Testis (tissue), 3 donors: ENCODE results near the gene TAS1R1. TPM values are rescaled to one million over a fixed set of nuclear protein-coding genes. Genes with fewer than 3 reads are reported as not detected.

Experiments
- DNase-seq: peaks from one replicate; pipeline ENCODE4 v3.0.0-alpha.2; 2019
- H3K27ac ChIP-seq, 2 donors: fragments of 200-600 bp; sonication (generic); one replicate each; pipeline ENCODE4 v1.5.1; 2019
- H3K27me3 ChIP-seq: fragments of 200-600 bp; sonication (generic); one replicate; pipeline ENCODE4 v1.5.1; 2019
- H3K36me3 ChIP-seq: fragments of 200-600 bp; sonication (generic); one replicate; pipeline ENCODE4 v1.5.1; 2017; ENCODE audit warnings: low read depth; ENCODE audit errors: missing control alignments
- H3K4me1 ChIP-seq: fragments of 200-600 bp; sonication (generic); one replicate; pipeline ENCODE4 v1.5.1; 2019
- H3K4me3 ChIP-seq, 2 donors: fragments of 200-600 bp; sonication (generic); one replicate each; pipeline ENCODE4 v1.5.1; 2017 to 2019
- H3K9me3 ChIP-seq: fragments of 200-600 bp; sonication (generic); one replicate; pipeline ENCODE4 v1.5.1; 2017
- CTCF ChIP-seq, 3 experiments: fragments of 450-650 bp in 2 of 3; fragments of 200-600 bp in 1 of 3; sonication (generic) in 1 of 3; IDR thresholded peaks; one replicate each; pipeline ENCODE4 v1.5.1; 2016 to 2019; ENCODE audit warnings: antibody characterized with exemption in 3 of 3, mild to moderate bottlenecking in 2 of 3, moderate library complexity in 1 of 3
- POLR2A ChIP-seq: fragments of 450-650 bp; IDR thresholded peaks from one replicate; pipeline ENCODE4 v1.6.1; 2017; ENCODE audit warnings: antibody characterized with exemption, mild to moderate bottlenecking, moderate library complexity
- WGBS, 2 donors: methylation state at CpG; one replicate each; pipeline ENCODE4 v1.1.5; 2018; 5-methylcytosine and 5-hydroxymethylcytosine counted together
- intact Hi-C: fragments of 100-400 bp; cut with DNase I; formaldehyde crosslinking; loops from one replicate; pipeline ENCODE4 v1.15.1; 2023; ENCODE audit warnings: low total_unique reads
- polyA plus RNA-seq: library from polyadenylated mRNA; stranded (reverse); fragments of 350-450 nt; fragmentation: Illumina TruSeq; extraction: RNeasy Lipid Tissue Mini Kit (QIAGEN cat#74804); gene quantifications from one replicate; pipeline ENCODE4 v1.2.3, GENCODE V29; 2014; ENCODE audit warnings: low read depth, low replicate concordance; ENCODE audit not compliant: insufficient read depth
- total RNA-seq, 2 donors: library from RNA; depleted of rRNA; stranded (reverse); fragments of >200 nt; gene quantifications; one replicate each; pipeline ENCODE4 v1.2.3, GENCODE V29; 2016

The TAS1R1 gene
- total and polyA plus RNA-seq, 3 donors from 2014 or later, result 5.1 to 5.6 (median 5.3) TPM

- peaks cover 30% of the 10 kb centered on the region for H3K4me1 ChIP-seq
- H3K9me3 ChIP-seq, result no peaks in the 10 kb centered on the region
- no peak for TF ChIP-seq POLR2A
- no peak for TF ChIP-seq CTCF (IDR thresholded peaks at IDR 0.05)
- intact Hi-C loops, result no loop called here
- DNase-seq, result peak; percentile 63
- WGBS, 2 donors, result 43 to 58% methylated on average over 4 to 6 of the region's 6 CpGs
- H3K4me3 ChIP-seq, result no peak overlapping the region
- H3K27me3 ChIP-seq, result no peaks in the 10 kb centered on the region
- H3K27ac ChIP-seq, result peak overlapping the region; percentile 49 to 83
- H3K36me3 ChIP-seq, result no peaks in the 10 kb centered on the region
Observed at GRCh38 chr1:6577831-6578525, 22.9 kb downstream of the TAS1R1 start.

GRCh38 chr1:6578624-6579373 is 23.7 kb downstream of the TAS1R1 start:
- H3K27ac ChIP-seq, result peak overlapping the region; percentile 83 to 94
- intact Hi-C loops, result no loop called here
- H3K4me3 ChIP-seq, result peak overlapping the region; percentile 68 to 96
- no peak for DNase-seq
- WGBS, 2 donors, result 76 to 83% methylated on average over 13 to 14 of the region's 14 CpGs
- H3K27me3 ChIP-seq, result no peaks in the 10 kb centered on the region
- no peaks in the 10 kb centered on the region for H3K36me3 ChIP-seq
- TF ChIP-seq POLR2A (no peak), CTCF (IDR thresholded peaks at IDR 0.05) (no peak)
- H3K9me3 ChIP-seq, result no peaks in the 10 kb centered on the region
- peaks cover 30% of the 10 kb centered on the region for H3K4me1 ChIP-seq

GRCh38 chr1:6579374-6580118 is 24.4 kb downstream of the TAS1R1 start, which contains the start of gene ZBTB48:
Gene ZBTB48, plus strand, starts transcription at chr1:6579994. Its CDS starts 616 bp downstream, at chr1:6580610.
- Histone ChIP-seq H3K36me3 (no peaks in the 10 kb centered on the region), H3K4me3 (peak within 1 kb of the TSS; percentile 68 to 96), H3K4me1 (peaks cover 30% of the 10 kb centered on the region), H3K9me3 (no peaks in the 10 kb centered on the region), H3K27me3 (no peaks in the 10 kb centered on the region), H3K27ac (peak within 1 kb of the TSS; percentile 83 to 94)
- WGBS, 2 donors, result 12 to 33% methylated on average over 19 to 58 of the region's 58 CpGs
- peak; percentile 99 for DNase-seq
- TF ChIP-seq POLR2A (peak; percentile 85), CTCF (IDR thresholded peaks at IDR 0.05) (no peak)
- intact Hi-C loops, result loop anchor here (5.0 kb wide), 1 partner anchor 53 kb away; no protein-coding TSS in a partner anchor

GRCh38 chr1:6580119-6580592 is 25.0 kb downstream of the TAS1R1 start:
- H3K4me3 ChIP-seq, result peak overlapping the region; percentile 68 to 96
- H3K36me3 ChIP-seq, result no peaks in the 10 kb centered on the region
- WGBS, 2 donors, result 0 to 6% methylated on average over 9 to 30 of the region's 30 CpGs
- no peaks in the 10 kb centered on the region for H3K27me3 ChIP-seq
- peak overlapping the region; percentile 83 to 94 for H3K27ac ChIP-seq
- H3K4me1 ChIP-seq, result peaks cover 30% of the 10 kb centered on the region
- no peaks in the 10 kb centered on the region for H3K9me3 ChIP-seq
- intact Hi-C loops, result loop anchor here (5.0 kb wide), 1 partner anchor 52 kb away; no protein-coding TSS in a partner anchor
- DNase-seq, result no peak
- no peak for TF ChIP-seq CTCF (IDR thresholded peaks at IDR 0.05)
- TF ChIP-seq POLR2A, result no peak
